ENCODE data around the gene MASP2.
"Not testable (repeated sequence)": the region's sequence is repeated elsewhere in the genome, so short reads cannot be mapped to it uniquely, and the experiment has no call there.

DNA sequence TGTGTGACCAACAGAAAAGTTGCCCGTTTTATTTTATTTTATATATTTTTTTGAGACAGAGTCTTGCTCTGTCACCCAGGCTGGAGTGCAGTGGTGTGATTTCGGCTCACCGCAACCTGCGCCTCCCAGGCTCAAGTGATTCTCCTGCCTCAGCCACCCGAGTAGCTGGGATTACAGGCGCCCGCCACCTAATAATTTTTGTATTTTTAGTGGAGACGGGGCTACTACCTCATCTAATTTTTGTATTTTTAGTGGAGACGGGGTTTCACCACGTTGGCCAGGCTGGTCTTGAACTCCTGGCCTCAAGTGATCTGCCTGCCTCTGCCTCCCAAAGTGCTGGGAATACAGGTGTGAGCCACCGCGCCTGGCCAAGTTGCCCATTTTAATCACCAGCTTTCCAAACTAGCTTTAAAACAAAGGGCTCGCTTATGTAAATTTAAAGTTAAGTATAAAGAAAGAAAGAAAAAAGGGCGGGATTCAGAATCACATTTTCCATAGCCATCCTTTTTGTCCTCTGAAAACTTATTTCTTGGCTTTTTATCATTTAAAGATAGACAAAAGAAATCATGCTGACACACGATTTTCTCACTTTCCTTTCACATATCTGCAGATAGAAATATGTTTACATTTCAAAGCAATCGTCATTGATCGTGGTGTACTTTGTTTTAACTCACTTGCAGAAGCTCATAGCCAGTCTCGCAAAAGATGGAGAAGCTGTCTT is 9.9 kb downstream of the MASP2 start:
- not testable (repeated sequence) for TF ChIP-seq CTCF (IDR thresholded peaks at IDR 0.05; ENCODE audit: low read depth, low read length); EZH2phosphoT487 (IDR thresholded peaks at IDR 0.05; ENCODE audit: low read depth)

Data from OCI-LY3 (cell line).